Stimulated activated CD4-positive, alpha-beta T cell treated with anti-CD3 and anti-CD28 coated beads, Interleukin-15, amount 100 ng/mL, for 24 hours (primary cell): ENCODE results near the gene TPM2.

Source experiments
- DNase-seq: peaks from one replicate; pipeline ENCODE4 v3.0.0-alpha.2; 2020

Gene TPM2

DNA sequence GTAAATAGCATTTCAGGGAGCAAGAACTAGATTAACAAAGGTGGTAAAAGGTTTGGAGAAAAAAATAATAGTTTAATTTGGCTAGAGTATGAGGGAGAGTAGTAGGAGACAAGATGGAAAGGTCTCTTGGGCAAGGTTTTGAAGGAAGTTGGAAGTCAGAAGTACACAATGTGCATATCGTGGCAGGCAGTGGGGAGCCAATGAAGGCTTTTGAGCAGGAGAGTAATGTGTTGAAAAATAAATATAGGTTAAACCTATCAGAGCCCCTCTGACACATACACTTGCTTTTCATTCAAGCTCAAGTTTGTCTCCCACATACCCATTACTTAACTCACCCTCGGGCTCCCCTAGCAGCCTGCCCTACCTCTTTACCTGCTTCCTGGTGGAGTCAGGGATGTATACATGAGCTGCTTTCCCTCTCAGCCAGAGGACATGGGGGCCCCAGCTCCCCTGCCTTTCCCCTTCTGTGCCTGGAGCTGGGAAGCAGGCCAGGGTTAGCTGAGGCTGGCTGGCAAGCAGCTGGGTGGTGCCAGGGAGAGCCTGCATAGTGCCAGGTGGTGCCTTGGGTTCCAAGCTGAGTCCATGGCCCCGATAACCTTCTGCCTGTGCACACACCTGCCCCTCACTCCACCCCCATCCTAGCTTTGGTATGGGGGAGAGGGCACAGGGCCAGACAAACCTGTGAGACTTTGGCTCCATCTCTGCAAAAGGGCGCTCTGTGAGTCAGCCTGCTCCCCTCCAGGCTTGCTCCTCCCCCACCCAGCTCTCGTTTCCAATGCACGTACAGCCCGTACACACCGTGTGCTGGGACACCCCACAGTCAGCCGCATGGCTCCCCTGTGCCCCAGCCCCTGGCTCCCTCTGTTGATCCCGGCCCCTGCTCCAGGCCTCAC lies 16.3 kb downstream of the TPM2 start, which contains the start of gene CA9:
CA9 (plus strand) TSS at position 797 of the 893 bp plus-strand sequence; CDS start at position 829, 32 bp downstream.
- DNase-seq: no peak

DNA sequence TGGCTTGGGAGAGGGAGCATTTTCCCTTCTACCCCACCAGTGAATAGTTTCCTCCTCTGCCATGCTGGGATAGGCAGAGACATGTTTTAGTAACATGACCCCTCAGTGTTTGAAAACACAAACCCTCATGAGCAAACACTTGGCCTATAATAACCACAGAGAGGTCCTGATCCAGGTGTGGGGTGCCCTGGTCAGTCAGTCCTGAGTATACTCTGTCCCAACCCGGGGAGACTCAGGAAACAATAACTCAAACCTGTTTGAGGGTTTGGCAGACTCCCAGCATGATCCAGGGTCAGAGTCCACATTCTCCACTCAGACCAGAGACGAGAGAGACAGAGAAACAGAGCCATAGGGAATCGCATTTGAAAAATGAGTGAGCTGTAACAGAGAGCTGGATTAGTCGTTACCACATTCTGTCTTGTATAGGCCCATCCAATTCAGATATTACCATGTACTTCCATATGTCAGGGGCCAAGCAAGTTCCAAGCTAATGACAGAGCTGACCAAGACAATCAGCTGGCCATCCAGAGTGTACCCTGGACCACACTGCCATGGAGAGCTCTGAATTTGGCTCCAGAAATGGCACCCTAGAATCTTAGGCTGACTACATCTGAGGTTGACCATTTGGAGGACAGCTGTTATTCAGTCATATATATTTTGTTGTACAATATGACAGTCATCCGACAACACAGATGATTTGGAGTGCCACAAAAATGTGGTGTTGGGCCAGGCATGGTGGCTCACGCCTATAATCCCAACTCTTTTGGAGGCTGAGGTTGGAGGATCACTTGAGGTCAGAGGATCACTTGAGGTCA lies 20.2 kb downstream of the TPM2 start:
- DNase-seq: no peak

DNA sequence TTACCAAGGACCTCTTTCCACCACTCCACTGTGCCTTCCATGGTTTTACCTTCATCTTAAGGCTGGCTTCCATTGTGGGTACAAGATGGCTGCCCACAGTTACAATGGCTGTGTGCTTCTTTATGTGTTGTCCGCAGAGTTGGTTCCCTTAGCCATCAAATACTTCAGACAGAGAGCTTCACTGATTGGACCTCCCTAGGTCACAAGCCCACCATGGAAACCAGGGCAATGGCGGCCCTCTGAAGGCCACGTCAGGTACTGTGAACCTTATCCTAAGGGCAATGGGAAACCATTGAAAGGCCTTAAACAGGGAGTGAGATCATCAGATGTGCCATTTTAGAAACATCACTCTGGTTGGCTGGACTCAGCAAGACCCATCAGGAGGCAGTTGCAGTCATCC lies 21.8 kb downstream of the TPM2 start:
- no peak for DNase-seq

DNA sequence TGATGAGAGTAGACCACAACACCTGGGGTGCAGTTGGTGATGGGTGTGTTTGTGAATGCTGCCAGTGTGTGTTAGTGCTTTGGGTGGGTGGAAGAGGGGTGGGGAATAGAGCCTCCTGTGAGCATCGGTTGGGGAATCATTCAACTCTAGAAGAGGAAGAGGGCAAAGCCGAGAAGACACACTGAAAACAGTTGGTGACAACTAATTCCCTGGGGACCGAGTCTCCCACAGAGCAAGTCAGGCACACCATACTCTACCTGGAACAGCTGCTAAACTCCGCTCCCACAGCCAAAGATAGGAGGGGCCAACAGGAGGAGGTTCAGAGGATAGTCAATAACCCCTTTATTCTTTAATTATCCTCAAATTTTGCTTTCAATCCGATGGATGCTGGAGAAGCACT lies 23.2 kb downstream of the TPM2 start:
- no peak for DNase-seq

DNA sequence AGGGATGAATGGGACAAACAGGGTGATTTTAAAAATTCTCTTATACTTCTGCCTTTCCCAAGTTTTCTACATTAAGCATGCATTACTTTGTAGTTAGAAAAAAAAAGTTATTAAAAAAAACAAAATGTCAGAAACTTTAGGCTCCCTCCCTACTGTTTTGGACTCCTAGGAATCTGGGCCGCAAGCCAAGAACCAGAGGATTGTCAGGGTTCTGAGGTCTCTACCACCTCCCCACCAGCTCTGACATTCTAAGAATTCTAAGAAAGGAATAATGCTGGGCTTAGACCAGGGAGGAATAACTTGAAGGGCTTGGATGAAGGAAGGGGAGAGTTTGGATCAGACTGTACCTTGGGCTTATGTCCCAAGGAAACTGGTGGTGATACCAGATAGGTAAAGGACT lies 23.7 kb downstream of the TPM2 start:
- no peak for DNase-seq

DNA sequence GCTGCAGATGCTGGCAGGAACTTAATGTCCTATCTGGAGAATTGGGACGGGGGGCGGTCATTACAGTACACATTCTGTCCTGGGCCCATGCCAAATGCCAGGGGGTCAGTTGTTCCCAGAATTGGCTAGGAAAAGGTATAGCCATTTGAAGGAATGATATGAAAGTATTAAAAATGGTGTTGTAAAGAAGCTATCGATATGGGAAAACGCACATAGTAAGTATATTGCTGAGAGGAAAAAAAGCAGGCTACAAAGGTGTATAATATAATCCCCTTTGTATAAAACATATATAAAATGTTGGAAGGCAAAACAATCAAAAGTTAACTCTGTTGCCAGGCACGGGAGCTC lies 24.3 kb downstream of the TPM2 start:
- DNase-seq: no peak

DNA sequence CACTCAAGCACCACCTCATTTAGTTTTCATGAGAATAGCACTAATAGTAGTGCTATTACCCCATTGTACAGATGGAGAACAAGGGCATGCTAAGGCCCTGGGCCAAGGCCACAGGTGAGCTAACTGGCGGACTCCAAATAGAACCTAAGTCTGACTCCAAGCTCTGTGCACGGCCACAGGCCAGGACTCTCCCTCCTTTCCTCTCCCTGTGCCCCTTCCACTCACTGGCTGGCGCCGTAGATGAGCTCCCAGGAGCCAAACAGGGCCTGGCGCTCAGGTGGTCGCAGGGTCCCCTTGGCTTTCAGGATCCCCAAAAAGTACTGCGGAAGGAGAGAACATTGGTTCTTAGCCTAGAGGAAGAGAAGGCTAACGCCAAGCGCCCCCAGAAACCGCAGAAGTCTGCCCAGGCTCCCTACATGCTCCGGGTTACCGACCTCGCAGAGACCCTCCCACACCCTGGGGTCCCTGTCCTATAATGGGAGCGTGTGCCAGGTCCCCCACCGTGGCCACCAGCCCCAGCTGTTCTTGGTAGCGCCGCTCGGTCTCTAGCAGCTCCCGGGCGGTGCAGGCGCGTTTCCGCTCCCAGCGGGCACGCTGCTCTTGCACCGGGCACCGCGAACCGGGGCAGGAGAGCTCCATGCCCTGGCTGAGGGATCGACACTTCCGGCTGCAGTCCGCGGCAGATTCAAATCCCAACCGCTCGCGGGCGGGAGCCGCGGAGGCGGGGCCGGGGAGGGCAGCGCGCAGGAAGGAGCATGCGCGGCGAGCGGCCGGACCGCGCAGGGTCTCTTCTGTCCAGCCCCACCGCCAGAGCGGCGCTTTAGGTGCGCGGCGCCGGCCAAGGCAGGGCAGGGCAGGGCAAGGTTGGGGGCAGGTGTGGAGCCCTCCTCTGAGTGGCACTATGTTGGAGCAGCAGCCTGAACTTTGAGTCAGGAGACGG lies 24.9 kb downstream of the TPM2 start, which contains the start of gene ARHGEF39:
ARHGEF39 (minus strand) TSS at position 665 of the 940 bp plus-strand sequence; CDS start at position 639, 26 bp downstream.
- DNase-seq: peak; percentile 88

DNA sequence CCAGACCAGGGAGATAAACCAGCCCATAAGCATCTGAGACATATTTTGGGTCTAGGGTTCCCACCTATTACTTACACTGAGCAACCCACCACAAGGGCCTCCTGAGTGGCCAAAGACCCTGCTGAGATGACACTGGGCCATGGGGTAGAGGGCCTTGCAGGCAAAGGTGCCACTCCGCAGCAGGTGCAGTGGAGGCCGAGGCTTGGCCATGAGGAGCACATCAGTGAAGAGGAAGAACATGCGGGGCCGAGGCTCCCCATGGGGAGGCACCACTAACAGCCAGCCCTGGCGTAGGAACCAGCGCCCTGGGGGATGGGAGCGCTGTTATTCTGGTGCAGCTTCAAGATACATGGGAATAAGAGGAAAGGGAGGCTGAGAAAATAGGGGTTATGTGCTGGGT lies 27.3 kb downstream of the TPM2 start:
- DNase-seq: no peak

DNA sequence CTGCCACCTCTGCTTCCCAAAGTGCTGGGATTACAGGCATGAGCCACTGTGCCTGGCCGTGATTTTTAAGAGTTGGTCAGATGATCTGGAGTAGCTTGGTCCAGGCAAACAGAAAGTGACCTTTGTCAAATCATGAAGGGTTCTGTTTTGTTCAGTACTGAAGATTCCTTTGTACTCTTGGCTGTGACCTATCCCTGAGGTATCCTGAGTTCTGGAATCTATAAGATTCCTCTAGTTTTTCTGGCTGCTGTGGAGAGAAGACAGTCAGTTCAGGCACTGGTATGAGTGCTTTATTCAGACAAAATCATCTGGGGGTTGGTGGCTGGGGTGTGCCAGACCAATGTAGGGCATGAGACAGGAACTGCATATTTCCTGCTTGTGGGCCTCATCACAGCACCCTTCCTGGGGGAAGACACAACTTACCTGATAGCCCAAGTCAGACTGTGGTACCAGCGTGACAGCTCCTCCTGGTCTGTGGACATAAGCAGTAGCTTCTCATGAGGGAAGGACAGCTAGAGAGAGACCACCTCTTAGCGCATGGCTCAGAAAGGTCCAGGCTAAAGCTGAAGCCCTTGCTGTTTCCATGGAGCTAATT lies 27.9 kb downstream of the TPM2 start:
- no peak for DNase-seq

DNA sequence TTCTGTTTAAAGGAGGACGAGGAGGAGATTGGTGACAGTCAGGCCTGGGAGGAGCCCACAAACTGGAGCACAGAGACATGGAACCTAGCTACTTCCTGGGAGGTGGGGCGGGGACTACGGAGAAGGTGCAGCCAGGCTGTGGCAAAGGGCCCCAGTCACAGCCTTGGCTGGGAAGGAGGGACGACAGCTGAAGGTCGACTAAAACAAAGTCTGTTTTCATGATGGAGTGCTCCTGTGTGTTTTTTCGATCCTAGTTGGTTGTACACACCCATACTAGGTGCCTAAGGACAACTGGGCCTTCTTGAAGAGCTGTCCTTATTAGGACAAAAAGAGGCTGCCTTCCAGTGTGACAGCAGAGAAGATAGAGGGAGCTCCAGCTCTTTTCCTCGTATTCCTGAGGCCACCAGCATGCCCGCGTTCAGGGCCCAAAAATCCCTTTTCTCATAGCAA lies 28.7 kb downstream of the TPM2 start:
- DNase-seq: no peak

DNA sequence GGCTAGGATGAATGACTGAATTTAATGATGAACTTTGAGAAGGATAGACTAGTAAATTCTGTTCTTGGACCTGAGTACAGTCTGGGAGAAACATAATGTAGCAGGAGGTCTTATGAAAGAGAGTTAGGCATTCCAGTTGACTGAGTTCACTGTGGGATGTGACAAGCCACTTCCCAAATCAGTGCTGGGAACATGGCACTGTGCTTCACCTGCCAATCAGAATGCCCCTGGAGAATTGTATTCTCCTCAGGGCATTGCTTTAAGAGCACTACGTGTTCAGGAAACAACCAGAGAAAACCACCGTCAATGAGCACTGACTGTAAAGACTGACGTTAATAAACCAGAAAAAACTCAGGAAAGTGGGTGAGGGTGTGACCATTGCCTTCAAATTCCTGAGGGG lies 30.4 kb downstream of the TPM2 start:
- no peak for DNase-seq

DNA sequence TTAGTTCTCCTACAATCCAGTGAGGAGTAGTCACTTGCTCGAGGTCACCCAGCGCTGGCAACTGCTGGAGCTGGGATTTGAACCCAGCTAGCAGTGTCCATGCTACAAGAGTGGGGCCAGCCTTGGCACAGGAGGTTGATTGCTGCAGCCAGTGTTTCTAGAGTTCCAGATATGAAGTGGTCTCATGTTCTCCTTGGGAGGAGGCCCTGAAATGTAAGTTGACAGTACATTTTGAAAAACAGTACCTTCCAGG lies 30.8 kb downstream of the TPM2 start:
- peak; percentile 41 for DNase-seq

DNA sequence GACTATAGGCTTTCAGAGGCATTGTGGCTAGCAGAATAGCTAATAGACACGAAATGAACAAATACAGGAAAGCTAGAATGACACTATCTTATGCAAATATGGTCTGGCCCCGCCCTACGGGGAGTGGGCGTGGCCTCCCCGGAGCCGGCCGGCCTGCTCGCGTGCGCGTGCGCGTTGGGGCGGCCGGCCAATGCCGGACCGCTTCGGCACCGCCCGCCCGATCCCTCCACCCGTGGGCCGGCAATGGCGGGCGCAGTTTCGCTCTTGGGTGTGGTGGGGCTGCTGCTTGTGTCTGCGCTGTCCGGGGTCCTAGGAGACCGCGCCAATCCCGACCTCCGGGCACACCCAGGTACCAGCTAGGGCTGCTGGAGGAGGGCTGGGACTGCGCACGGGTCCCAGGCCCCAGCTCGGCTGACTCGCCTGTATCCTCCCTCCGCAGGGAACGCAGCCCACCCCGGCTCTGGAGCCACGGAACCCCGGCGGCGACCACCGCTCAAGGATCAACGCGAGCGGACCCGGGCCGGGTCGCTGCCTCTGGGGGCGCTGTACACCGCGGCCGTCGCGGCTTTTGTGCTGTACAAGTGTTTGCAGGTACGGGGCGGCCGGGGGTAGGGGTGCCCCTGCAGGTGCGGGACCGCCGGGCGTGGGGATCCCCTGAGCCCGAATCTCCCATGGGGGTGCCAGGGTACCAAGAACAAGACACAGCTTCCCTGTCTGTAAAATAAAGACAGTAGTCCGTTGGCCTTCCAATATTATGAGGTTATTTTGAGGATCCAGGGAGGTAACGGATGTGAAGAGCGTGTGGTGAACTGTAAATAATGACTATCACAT lies 31.4 kb downstream of the TPM2 start, which contains the start of gene CCDC107:
CCDC107 (plus strand) TSS at position 156 of the 831 bp plus-strand sequence; CDS start at position 244, 88 bp downstream.
- peak; percentile 87 for DNase-seq

DNA sequence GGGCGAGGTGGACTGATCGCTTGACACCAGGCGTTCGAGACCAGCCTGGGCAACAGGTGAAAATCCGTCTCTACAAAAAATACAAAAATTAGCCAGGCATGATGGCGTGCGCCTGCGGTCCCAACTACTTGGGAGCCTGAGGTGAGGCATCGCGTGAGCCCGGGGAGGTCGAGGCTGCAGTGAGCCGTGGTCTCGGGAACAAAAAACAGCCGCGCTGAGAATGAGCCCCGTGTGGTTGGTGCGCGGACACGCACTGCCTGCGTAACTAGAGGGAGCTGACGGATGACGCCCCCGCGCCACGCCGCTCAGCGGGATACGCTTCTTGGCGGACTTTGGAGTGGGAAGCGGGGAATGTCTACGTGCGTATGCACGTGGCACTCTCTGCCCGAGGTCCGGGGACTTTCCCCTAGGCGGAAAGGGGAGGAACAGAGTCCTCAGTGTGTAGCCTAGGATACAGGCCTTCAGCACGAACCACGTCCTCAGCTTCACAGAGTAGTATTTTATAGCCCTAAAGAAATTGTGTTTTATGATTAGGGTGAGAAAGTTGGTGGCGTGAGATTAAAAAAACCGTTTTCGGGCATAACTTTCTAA lies 32.1 kb downstream of the TPM2 start, which contains the start of gene RMRP:
RMRP (minus strand) TSS at position 474 of the 591 bp plus-strand sequence.
- DNase-seq: peak; percentile 98

DNA sequence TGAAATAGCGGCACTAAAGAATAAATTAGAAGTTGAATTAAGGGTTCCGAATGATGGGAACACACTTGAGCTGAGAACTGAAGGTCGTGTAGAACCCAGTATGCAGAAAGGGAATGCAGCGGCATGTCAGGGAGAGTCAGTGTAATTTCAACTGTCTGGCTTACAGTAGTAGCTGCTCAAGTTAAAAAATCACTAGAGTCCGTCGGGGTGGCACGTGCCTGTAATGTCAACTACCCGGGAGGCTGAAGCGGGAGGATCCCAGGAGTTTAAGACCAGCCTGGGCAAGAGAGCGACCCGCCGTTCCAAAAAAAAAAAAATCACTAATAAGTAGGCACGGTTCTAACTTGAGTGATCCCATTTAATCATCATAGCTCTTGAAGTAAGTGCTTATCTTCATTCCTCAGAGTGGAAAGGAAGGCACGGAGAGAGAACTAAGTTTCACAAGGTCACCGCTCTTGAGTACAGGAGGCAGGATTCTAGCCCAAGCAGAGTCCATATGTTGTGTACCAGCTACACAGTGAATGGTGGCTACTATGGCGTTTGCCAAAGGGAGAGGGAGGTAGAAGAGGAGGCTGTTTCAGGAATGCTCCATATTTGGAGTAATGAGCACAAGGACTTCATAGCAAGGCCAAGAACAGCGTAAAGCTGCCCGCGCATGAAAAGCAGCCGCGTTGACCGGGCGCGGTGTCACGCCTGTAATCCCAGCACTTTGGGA lies 32.7 kb downstream of the TPM2 start:
- DNase-seq: no peak

DNA sequence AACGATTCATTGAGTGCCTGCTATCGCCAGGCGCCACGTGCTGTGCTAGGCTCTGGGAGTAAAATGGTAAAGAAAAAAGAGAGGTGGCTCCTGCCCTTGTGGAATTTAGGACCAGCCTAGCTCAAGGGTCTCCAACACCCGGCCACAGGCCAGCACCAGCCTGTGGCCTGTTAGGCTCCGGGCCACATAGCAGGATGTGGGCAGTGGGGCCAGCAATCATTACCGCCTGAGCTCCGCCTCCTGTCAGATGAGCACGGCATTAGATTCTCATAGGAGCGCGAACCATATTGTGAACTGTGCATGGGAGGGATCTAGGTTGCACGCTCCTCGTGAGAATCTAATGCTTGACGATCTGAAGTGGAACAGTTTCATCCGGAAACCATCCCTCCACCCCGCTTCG lies 33.4 kb downstream of the TPM2 start:
- DNase-seq: no peak

DNA sequence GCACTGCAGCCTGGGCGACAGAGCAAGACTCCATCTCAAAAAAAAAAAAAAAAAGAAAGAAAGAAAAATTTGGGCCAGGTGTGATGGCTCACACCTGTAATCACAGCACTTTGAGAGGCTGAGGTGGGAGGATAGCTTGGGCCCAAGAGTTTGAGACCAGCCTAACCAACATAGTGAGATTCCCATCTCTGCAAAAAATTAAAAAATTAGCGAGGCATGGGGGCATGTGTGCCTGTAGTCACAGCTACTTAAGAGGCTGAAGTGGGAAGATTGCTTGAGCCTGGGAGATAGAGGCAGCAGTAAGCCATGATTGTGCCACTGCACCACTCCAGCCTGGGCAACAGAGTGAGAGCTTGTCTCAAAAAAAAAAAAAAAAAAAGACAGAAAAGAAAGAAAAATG lies 36.1 kb downstream of the TPM2 start:
- DNase-seq: no peak

DNA sequence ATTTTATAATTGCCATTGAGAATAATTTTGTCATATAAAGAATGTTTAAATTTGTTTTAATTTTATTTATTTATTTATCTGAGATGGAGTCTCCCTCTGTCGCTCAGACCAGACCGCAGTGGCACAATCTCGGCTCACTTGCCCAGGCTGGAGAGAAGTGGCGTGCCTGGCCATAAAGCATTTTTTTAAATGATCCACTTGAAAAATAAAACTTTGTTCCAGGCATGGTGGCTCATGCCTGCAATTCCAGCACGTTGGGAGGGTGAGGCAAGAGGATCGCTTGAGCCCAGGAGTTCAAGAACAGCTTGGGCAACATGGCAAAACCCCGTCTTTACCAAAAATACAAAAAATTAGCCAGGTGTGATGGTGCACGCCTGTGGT lies 36.9 kb downstream of the TPM2 start:
- no peak for DNase-seq

DNA sequence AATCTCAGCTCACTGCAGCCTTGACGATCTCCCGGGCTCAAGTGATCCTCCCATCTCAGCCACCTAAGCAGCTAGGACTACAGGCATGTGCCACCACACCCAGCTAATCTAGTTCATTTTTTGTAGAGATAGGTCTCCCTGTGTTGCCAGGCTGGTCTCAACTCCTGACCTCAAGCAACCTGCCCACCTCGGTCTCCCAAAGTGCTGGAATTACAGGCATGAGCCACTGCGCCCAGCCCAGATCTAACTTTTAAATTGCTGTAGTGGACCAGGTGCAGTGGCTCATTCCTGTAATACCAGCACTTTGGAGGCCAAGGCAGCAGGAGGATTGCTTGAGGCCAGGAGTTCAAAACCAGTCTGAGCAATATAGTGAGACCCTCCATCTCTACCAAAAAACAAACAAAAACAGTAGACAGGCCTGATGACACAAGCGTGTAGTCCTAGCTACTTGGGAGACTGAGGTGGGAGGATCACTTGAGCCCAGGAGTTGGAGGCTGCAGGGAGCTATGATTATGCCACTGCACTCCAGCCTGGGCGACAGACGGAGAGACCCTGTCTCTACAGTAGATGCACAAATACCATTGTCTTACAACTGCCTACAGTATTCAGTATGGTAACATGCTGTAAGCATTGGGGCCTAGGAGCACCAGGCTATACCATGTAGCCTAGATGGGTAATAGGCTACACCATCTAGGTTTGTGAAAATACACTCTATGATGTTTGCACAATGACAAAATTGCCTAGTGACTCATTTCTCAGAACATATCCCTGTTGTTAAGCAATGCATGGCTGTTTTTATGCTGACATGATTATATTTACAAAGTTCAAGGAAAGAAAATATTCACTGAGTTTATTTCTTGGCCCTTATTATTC lies 37.5 kb downstream of the TPM2 start:
- DNase-seq: no peak
